Type B pancreatic cell (in vitro differentiated cells): ENCODE measurements around the gene ALCAM. TPM values are rescaled to one million over a fixed set of nuclear protein-coding genes. Genes with fewer than 3 reads are reported as not detected.

Source experiments
- DNase-seq: peaks from one replicate; pipeline ENCODE4 v3.0.0; 2021; ENCODE audit warnings: mixed read lengths; ENCODE audit not compliant: unreplicated experiment; ENCODE audit errors: extremely low spot score
- H3K27ac Mint-ChIP-seq: 2 replicates; pipeline ENCODE4 v1.8.0; 2021; ENCODE audit warnings: mild to moderate bottlenecking, mixed read lengths
- H3K27me3 Mint-ChIP-seq: 2 replicates; pipeline ENCODE4 v1.8.0; 2021; ENCODE audit warnings: mixed read lengths
- H3K36me3 Mint-ChIP-seq: 2 replicates; pipeline ENCODE4 v1.8.0; 2021; ENCODE audit warnings: mixed read lengths
- H3K4me1 Mint-ChIP-seq: one replicate; pipeline ENCODE4 v1.8.0; 2021; ENCODE audit warnings: mixed read lengths; ENCODE audit not compliant: unreplicated experiment
- H3K4me3 Mint-ChIP-seq: 2 replicates; pipeline ENCODE4 v1.8.0; 2021; ENCODE audit warnings: mild to moderate bottlenecking, mixed read lengths
- H3K9me3 Mint-ChIP-seq: 2 replicates; pipeline ENCODE4 v1.8.0; 2021; ENCODE audit warnings: mixed read lengths
- total RNA-seq: library from RNA; stranded (reverse); gene quantifications from 2 replicates; pipeline ENCODE4 v1.2.1, GENCODE V29; 2021; ENCODE audit warnings: low replicate concordance
- TF ChIP-seq, protein P1 (sequence below): fragments of 200-600 bp; sonication (generic); conservative IDR thresholded peaks from 2 replicates; pipeline ENCODE4 v1.5.0; 2021; ENCODE audit warnings: antibody characterized with exemption, mild to moderate bottlenecking

The ALCAM gene
- total RNA-seq, 1 donor from 2014 or later = 101 TPM

DNA sequence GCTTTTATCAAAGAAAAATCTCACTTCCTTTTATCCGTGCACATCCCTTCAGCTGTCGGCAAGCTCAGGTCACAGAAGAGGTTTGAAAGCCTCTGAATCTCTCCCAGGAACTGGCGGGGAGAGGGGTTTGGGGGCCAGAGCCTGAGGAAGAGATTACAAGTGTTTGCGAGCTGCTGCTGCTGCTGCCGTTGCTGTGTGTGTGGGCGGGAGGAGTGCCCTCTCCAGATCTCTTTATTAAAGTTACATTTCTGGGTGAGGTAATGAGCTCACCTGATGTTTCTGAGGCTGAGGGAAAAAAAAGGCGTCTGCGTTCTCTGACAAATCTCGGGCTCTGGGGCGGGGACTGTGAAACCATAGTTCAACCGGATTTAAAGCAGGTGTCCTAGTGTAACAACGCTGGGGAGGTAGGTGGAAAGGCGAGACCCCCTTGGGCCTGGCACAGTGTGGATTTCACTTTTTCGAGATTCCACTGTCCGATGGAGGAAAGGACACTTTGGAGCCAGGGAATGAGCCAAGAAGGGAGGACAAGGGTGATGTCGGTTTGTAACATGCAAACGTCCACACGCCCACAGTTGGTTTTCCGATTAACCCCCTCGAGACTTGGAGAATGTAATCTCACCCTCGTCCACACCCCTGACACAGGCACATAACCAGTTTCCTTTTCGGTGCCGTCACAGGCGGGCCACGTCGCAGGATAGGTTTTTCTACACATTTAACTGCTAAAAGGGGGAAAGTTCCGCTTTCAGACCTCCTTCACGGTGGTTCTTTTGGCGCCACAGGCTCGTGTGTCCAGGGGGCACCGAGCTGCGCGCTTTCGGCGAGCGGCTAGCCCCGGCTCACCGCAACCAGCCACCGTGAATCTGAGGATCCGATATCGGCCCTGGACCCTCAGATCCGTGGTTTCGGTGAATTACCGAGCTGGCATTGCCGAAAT lies 2.1 kb downstream of the ALCAM start:
- Mint-ChIP-seq H3K9me3 (no peaks in the 10 kb centered on the region), H3K27ac (peak overlapping the region; percentile 100), H3K36me3 (peaks cover 5% of the 10 kb centered on the region), H3K27me3 (peaks cover 11% of the 10 kb centered on the region), H3K4me3 (peak overlapping the region; percentile 98), H3K4me1 (peaks cover 26% of the 10 kb centered on the region)
- TF ChIP-seq, protein P1, sequence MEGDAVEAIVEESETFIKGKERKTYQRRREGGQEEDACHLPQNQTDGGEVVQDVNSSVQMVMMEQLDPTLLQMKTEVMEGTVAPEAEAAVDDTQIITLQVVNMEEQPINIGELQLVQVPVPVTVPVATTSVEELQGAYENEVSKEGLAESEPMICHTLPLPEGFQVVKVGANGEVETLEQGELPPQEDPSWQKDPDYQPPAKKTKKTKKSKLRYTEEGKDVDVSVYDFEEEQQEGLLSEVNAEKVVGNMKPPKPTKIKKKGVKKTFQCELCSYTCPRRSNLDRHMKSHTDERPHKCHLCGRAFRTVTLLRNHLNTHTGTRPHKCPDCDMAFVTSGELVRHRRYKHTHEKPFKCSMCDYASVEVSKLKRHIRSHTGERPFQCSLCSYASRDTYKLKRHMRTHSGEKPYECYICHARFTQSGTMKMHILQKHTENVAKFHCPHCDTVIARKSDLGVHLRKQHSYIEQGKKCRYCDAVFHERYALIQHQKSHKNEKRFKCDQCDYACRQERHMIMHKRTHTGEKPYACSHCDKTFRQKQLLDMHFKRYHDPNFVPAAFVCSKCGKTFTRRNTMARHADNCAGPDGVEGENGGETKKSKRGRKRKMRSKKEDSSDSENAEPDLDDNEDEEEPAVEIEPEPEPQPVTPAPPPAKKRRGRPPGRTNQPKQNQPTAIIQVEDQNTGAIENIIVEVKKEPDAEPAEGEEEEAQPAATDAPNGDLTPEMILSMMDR = no peak
- DNase-seq = no peak

DNA sequence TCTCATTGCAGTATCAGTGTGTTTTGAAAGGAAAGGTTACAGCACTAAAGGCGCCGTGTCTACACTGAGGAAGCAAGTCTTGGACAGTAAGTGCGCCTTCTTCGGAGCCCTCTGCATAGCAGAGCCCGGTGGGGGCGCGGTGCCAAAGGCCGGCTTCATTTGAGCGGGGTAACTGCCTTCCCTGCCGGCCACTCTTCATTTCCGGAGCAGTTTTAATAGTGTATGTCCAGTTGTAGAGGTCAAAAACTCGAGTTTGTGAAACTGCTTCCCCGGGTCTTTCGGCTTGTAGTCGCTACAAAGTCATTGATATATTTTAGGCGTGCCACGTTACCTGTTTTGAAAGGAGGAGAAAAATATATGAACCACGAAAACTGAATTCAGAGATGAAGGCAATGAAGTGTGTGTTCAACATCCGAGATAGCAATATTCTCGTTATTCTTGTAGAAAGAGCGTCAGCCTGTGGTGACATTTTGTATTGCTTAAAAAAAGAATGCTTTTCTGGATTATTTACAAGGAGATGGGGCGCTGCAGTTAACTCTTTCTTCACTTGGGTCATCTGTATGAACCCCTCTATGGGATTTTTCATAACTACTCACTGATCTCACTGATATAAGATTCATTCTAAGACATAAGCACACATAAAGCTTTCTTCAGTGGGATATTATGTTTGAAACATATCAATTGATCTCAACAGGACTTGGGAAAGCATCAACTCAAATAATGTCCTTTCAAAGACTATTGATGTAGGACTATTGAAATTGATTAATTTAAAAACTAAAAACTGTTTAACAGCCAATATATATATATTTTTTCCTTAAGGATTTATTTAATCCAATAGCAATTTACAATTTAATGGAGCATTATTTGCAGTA lies 3.0 kb downstream of the ALCAM start:
- Mint-ChIP-seq H3K4me3 (peak overlapping the region; percentile 98), H3K27me3 (peaks cover 11% of the 10 kb centered on the region)

DNA sequence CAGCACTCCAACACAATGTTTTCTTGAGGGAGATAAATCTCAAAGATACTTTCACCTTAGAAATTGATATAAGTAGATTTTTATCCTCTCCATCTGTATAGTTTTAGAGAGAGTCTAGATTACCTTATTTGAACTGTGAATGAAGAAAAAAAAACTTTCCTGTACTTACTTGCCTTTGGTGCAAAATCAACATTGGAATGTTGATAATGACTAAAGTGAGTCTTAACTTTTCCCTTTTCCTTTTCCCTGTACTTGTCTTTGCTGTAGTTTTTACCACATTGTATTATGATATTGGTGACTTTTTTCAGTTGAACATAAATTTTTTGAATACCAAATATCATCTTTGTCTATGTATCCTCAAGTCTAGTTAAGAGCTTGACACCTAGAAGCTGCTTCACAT lies 6.7 kb downstream of the ALCAM start:
- Mint-ChIP-seq H3K27me3 (peaks cover 5% of the 10 kb centered on the region), H3K4me3 (peak overlapping the region; percentile 5), H3K4me1 (peaks cover 14% of the 10 kb centered on the region), H3K36me3 (peaks cover 12% of the 10 kb centered on the region), H3K9me3 (no peaks in the 10 kb centered on the region), H3K27ac (peak overlapping the region; percentile 2)
- no peak for DNase-seq
- TF ChIP-seq, protein P1 = no peak

More for the DNA sequence above, 3.0 kb downstream of the ALCAM start:
- Mint-ChIP-seq H3K9me3 (no peaks in the 10 kb centered on the region), H3K27ac (peak overlapping the region; percentile 100), H3K4me1 (peaks cover 25% of the 10 kb centered on the region), H3K36me3 (peaks cover 5% of the 10 kb centered on the region)
- peak; percentile 68 for DNase-seq
- TF ChIP-seq, protein P1 = peak; percentile 79

DNA sequence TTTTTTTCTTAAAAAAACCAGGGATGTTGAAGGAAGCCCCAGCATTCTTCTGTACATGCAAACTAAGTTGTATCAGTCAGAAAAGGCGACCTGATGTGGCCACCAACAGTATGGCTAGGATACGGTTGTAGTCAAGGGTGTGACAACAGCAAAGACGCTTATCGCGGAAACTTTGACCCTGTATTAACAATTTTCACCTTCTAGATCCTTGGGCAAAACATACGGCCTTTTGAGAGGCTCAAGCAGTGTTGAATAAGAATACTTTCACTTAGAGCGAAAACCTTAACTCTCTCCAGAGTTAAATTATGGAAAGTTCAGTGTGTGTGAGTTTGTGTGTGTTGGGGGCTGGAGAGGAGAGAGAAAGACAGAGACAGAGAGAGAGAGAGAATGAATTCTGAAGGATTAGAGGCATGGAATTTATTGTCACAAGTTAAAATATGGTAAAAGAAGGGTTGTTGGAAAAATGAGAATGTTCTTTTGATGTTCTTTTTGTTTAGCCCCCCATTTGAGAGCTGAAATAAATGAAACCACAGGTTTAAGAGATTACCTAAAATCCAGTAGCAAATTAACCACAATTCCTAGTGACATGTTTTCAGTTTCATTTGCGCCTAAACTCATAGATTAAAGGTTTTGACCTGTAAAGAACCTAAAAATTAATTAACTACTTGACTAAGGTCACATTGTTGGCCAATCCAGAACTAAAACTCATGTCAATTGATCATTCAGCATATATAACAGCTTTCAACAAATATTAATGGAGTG lies 9.2 kb downstream of the ALCAM start:
- no peaks in the 10 kb centered on the region for H3K9me3 Mint-ChIP-seq
- H3K27me3 Mint-ChIP-seq = no peaks in the 10 kb centered on the region
- no peak for DNase-seq
- no peak overlapping the region for H3K4me3 Mint-ChIP-seq
- TF ChIP-seq, protein P1 = no peak
- H3K27ac Mint-ChIP-seq = no peak overlapping the region
- peaks cover 11% of the 10 kb centered on the region for H3K4me1 Mint-ChIP-seq
- peaks cover 8% of the 10 kb centered on the region for H3K36me3 Mint-ChIP-seq

DNA sequence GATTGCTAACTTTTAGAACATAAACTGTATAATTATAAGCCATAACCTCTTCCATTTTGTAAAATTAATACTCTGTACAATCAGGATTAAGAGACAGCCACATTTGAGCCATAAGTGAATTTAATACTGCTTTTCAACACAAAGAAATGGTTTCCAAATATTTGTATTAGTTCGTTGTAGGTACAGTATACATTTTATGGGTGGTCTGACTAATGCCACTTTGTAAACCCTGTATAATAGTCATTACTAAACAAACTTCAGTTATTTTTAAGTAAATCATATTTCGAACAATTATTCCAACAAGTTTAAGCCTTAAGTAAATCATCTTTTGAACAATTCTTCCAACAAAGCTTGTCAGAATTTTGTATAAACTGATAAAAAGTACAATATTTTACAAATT lies 11.0 kb downstream of the ALCAM start:
- Mint-ChIP-seq H3K4me1 (peaks cover under 1% of the 10 kb centered on the region), H3K36me3 (peaks cover 11% of the 10 kb centered on the region), H3K9me3 (peaks cover under 1% of the 10 kb centered on the region), H3K27me3 (no peaks in the 10 kb centered on the region), H3K27ac (no peak overlapping the region), H3K4me3 (no peak overlapping the region)
- no peak for DNase-seq
- TF ChIP-seq, protein P1 = no peak
